ENCODE results near the gene RBBP8NL.

RBBP8NL gene

GRCh38 chr20:62420846-62421715 is 6.3 kb downstream of the RBBP8NL start:
- DNase-seq (ENCODE audit: low read depth) = no peak

GRCh38 chr20:62419759-62420158 is 7.6 kb downstream of the RBBP8NL start:
- no peak for DNase-seq (ENCODE audit: low read depth)

GRCh38 chr20:62418709-62419487 is 8.4 kb downstream of the RBBP8NL start:
- no peak for DNase-seq (ENCODE audit: low read depth)

- DNase-seq (ENCODE audit: low read depth) = no peak
Observed at GRCh38 chr20:62417981-62418708, 9.2 kb downstream of the RBBP8NL start.

- DNase-seq (ENCODE audit: low read depth) = no peak
Observed at GRCh38 chr20:62416651-62417637, 10.4 kb downstream of the RBBP8NL start.

GRCh38 chr20:62415354-62416111 is 11.8 kb downstream of the RBBP8NL start:
- no peak for DNase-seq (ENCODE audit: low read depth)

GRCh38 chr20:62413896-62414481 is 13.3 kb downstream of the RBBP8NL start:
- no peak for DNase-seq (ENCODE audit: low read depth)

GRCh38 chr20:62413025-62413570 is 14.2 kb downstream of the RBBP8NL start:
- DNase-seq (ENCODE audit: low read depth) = no peak

- DNase-seq (ENCODE audit: low read depth) = no peak
Observed at GRCh38 chr20:62412194-62413024, 14.9 kb downstream of the RBBP8NL start.

- no peak for DNase-seq (ENCODE audit: low read depth)
Observed at GRCh38 chr20:62411479-62412193, 15.7 kb downstream of the RBBP8NL start.

- DNase-seq (ENCODE audit: low read depth) = no peak
Observed at GRCh38 chr20:62410746-62411478, 16.4 kb downstream of the RBBP8NL start.

- DNase-seq (ENCODE audit: low read depth) = no peak
Observed at GRCh38 chr20:62409931-62410745, 17.2 kb downstream of the RBBP8NL start.

- DNase-seq (ENCODE audit: low read depth) = no peak
Observed at GRCh38 chr20:62409086-62409853, 18.1 kb downstream of the RBBP8NL start.

GRCh38 chr20:62408640-62409039 is 18.7 kb downstream of the RBBP8NL start:
- DNase-seq (ENCODE audit: low read depth) = no peak

- DNase-seq (ENCODE audit: low read depth) = no peak
Observed at GRCh38 chr20:62408055-62408454, 19.3 kb downstream of the RBBP8NL start.
